Measurements from ENCODE around the gene HLA-B. TPM values are rescaled to one million over a fixed set of nuclear protein-coding genes. Genes with fewer than 3 reads are reported as not detected.

HLA-B gene
- polyA plus RNA-seq, 3 donors: 5,055 to 6,999 (median 6,126) TPM

DNA sequence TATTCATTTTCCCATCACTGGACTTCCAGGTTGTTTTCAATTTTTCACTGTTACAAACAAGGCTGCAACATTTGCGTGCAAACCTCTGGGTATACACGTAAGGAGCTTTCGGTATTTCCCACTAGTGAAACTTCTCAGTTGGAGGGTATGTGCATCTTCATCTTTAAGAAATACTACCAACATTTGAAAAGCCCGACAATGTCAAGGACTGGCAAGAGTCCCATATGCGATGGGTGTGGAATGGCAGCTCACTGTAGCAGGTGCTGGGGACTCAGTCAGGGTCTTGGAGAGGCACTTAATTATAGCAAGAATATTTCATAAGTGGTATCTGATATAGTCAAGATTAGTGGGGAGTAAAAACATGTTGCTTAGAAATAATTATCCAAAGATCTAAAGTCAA is 8.9 kb upstream of the HLA-B start:
- DNase-seq: no peak
- H3K9ac ChIP-seq (ENCODE audit: insufficient read depth, low read length, poor library complexity, severe bottlenecking): no peak overlapping the region
- no peaks in the 10 kb centered on the region for H4K20me1 ChIP-seq (ENCODE audit: insufficient read depth, low read length)
- Mint-ChIP-seq H3K9me3 (peaks cover 0 to 6% (median 1%) of the 10 kb centered on the region in 7 donors), H3K4me1 (peaks cover 28% of the 10 kb centered on the region), H3K4me3 (peak overlapping the region in 1 of 2 donors; percentile 90), H3K36me3 (no peaks in the 10 kb centered on the region), H3K27ac (no peak overlapping the region), H3K27me3 (ENCODE audit: low read depth in 3 of 3) (peaks cover 20 to 52% (median 25%) of the 10 kb centered on the region in 3 donors)
- TF ChIP-seq, protein P1, sequence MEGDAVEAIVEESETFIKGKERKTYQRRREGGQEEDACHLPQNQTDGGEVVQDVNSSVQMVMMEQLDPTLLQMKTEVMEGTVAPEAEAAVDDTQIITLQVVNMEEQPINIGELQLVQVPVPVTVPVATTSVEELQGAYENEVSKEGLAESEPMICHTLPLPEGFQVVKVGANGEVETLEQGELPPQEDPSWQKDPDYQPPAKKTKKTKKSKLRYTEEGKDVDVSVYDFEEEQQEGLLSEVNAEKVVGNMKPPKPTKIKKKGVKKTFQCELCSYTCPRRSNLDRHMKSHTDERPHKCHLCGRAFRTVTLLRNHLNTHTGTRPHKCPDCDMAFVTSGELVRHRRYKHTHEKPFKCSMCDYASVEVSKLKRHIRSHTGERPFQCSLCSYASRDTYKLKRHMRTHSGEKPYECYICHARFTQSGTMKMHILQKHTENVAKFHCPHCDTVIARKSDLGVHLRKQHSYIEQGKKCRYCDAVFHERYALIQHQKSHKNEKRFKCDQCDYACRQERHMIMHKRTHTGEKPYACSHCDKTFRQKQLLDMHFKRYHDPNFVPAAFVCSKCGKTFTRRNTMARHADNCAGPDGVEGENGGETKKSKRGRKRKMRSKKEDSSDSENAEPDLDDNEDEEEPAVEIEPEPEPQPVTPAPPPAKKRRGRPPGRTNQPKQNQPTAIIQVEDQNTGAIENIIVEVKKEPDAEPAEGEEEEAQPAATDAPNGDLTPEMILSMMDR (IDR thresholded peaks at IDR 0.05): no peak
- no peaks in the 10 kb centered on the region for H3K79me2 ChIP-seq (ENCODE audit: insufficient read depth, low read length)
- intact Hi-C loops (cut with micrococcal nuclease): loop anchor here (2.0 kb wide), 2 partner anchors 169 to 229 kb away; no protein-coding TSS in a partner anchor
- no peaks in the 10 kb centered on the region for H3K36me3 ChIP-seq (replicated peaks in 1 of 2; ENCODE audit: control insufficient read depth in 1 of 2, insufficient read depth in 2 of 2, low read length in 2 of 2)
- H3K4me3 ChIP-seq (replicated peaks in 1 of 3; ENCODE audit: low read depth in 2 of 3, low read length in 3 of 3): no peak overlapping the region
- H3K9me3 ChIP-seq (replicated peaks in 1 of 2; ENCODE audit: control insufficient read depth in 1 of 2, insufficient read depth in 1 of 2, low read length in 2 of 2): no peaks in the 10 kb centered on the region
- H3K27ac ChIP-seq (ENCODE audit: low read depth in 1 of 2, low read length in 2 of 2): no peak overlapping the region
- H3K27me3 ChIP-seq (ENCODE audit: control insufficient read depth in 2 of 2, insufficient read depth in 2 of 2, low read length in 2 of 2): peaks cover 12 to 13% of the 10 kb centered on the region in 2 donors
- WGBS (ENCODE audit: insufficient coverage): 94% methylated on average over 3 of the region's 5 CpGs
- no peak overlapping the region for H2AFZ ChIP-seq (ENCODE audit: insufficient read depth, low read depth, low read length, poor library complexity, severe bottlenecking)
- H3K4me2 ChIP-seq (replicated peaks; ENCODE audit: extremely low read depth, low read length, poor library complexity, severe bottlenecking): no peak overlapping the region
- H3K4me1 ChIP-seq (ENCODE audit: control insufficient read depth in 1 of 2, insufficient read depth in 2 of 2, low read length in 2 of 2): peaks cover 22 to 27% of the 10 kb centered on the region in 2 donors

- Histone ChIP-seq H3K4me3 (replicated peaks in 1 of 3; ENCODE audit: low read depth in 2 of 3, low read length in 3 of 3) (no peak overlapping the region), H4K20me1 (ENCODE audit: insufficient read depth, low read length) (no peaks in the 10 kb centered on the region), H3K9ac (ENCODE audit: insufficient read depth, low read length, poor library complexity, severe bottlenecking) (no peak overlapping the region), H3K4me2 (replicated peaks; ENCODE audit: extremely low read depth, low read length, poor library complexity, severe bottlenecking) (peak overlapping the region; percentile 11), H3K36me3 (replicated peaks in 1 of 2; ENCODE audit: control insufficient read depth in 1 of 2, insufficient read depth in 2 of 2, low read length in 2 of 2) (no peaks in the 10 kb centered on the region), H3K9me3 (replicated peaks in 1 of 2; ENCODE audit: control insufficient read depth in 1 of 2, insufficient read depth in 1 of 2, low read length in 2 of 2) (no peaks in the 10 kb centered on the region), H3K27me3 (ENCODE audit: control insufficient read depth in 2 of 2, insufficient read depth in 2 of 2, low read length in 2 of 2) (peaks cover 10 to 12% of the 10 kb centered on the region in 2 donors), H3K4me1 (ENCODE audit: control insufficient read depth in 1 of 2, insufficient read depth in 2 of 2, low read length in 2 of 2) (peaks cover 22 to 27% of the 10 kb centered on the region in 2 donors), H3K79me2 (ENCODE audit: insufficient read depth, low read length) (no peaks in the 10 kb centered on the region), H2AFZ (ENCODE audit: insufficient read depth, low read depth, low read length, poor library complexity, severe bottlenecking) (no peak overlapping the region), H3K27ac (ENCODE audit: low read depth in 1 of 2, low read length in 2 of 2) (peak overlapping the region in 1 of 2 donors; percentile 41)
- Mint-ChIP-seq H3K4me1 (peaks cover 30% of the 10 kb centered on the region), H3K4me3 (peak overlapping the region in 1 of 2 donors; percentile 15), H3K27ac (peak overlapping the region in 5 of 7 donors; percentile 5 to 73 (median 52)), H3K36me3 (no peaks in the 10 kb centered on the region), H3K27me3 (ENCODE audit: low read depth in 3 of 3) (peaks cover 16 to 40% (median 22%) of the 10 kb centered on the region in 3 donors), H3K9me3 (peaks cover 0 to 8% (median 2%) of the 10 kb centered on the region in 7 donors)
- TF ChIP-seq, protein P1 (IDR thresholded peaks at IDR 0.05): no peak
- intact Hi-C loops (cut with micrococcal nuclease): no loop called here
- peak; percentile 38 to 74 (median 72) for DNase-seq
Observed at GRCh38 chr6:31363811-31364210, 6.8 kb upstream of the HLA-B start.
